Body of pancreas (tissue), 4 donors: Measurements from ENCODE around the gene SLC38A10. TPM values are rescaled to one million over a fixed set of nuclear protein-coding genes. Genes with fewer than 3 reads are reported as not detected.

ENCODE experiments used
- ATAC-seq: fragments of 150-250 bp; one replicate; pipeline ENCODE4 v1.9.1; 2016
- DNase-seq, 4 donors: peaks; one replicate each; pipeline ENCODE4 v3.0.0-alpha.2; 2019
- H3K27ac ChIP-seq, 4 donors: fragments of 200-600 bp; sonication (generic); 1 replicate in 3 of 4; 2 replicates in 1 of 4; pipeline versions ENCODE4 v1.5.1 to v1.6.1; 2016 to 2019; ENCODE audit warnings: mild to moderate bottlenecking in 1 of 4, mixed read lengths in 1 of 4, moderate library complexity in 1 of 4
- H3K27me3 ChIP-seq, 2 donors: fragments of 200-600 bp; sonication (generic); one replicate each; pipeline ENCODE4 v1.6.0; 2016; ENCODE audit warnings: mild to moderate bottlenecking in 1 of 2
- H3K36me3 ChIP-seq, 2 donors: fragments of 200-600 bp; sonication (generic); replicated peaks in 1 of 2; 2 replicates each; pipeline ENCODE4 v1.5.1; 2016; ENCODE audit warnings: low read depth in 2 of 2; ENCODE audit not compliant: insufficient read depth in 1 of 2
- H3K4me1 ChIP-seq: fragments of 200-600 bp; sonication (generic); one replicate; pipeline ENCODE4 v1.6.0; 2016
- H3K4me3 ChIP-seq, 2 donors: fragments of 200-600 bp; sonication (generic); 1 replicate in 1 of 2; 2 replicates in 1 of 2; pipeline ENCODE4 v1.5.1; 2016 to 2019
- H3K9me3 ChIP-seq, 3 donors: fragments of 200-600 bp; sonication (generic); 1 replicate in 2 of 3; 2 replicates in 1 of 3; pipeline ENCODE4 v1.5.1; 2016
- POLR2A ChIP-seq, 3 donors: fragments of 450-650 bp; IDR thresholded peaks; one replicate each; pipeline ENCODE4 v1.6.1; 2016; ENCODE audit warnings: antibody characterized with exemption in 3 of 3, mild to moderate bottlenecking in 2 of 3
- WGBS, 2 donors: methylation state at CpG; one replicate each; pipeline ENCODE4 v1.1.5; 2017; 5-methylcytosine and 5-hydroxymethylcytosine counted together
- intact Hi-C: fragments of 100-400 bp; cut with DNase I; formaldehyde crosslinking; loops from one replicate; pipeline ENCODE4 v1.15.1; 2023
- total RNA-seq, 2 donors: library from RNA; depleted of rRNA; stranded (reverse); fragments of >200 nt; gene quantifications; one replicate each; pipeline ENCODE4 v1.1.0, GENCODE V29; 2016
- TF ChIP-seq, protein P1 (sequence below), 7 experiments: fragments of 450-650 bp in 4 of 7; fragments of 200-600 bp in 3 of 7; sonication (generic) in 3 of 7; IDR thresholded peaks; one replicate each; pipeline ENCODE4 v1.5.1; 2016 to 2019; ENCODE audit warnings: antibody characterized with exemption in 7 of 7

The SLC38A10 gene
- total RNA-seq, 2 donors from 2014 or later = 102 to 203 TPM

DNA sequence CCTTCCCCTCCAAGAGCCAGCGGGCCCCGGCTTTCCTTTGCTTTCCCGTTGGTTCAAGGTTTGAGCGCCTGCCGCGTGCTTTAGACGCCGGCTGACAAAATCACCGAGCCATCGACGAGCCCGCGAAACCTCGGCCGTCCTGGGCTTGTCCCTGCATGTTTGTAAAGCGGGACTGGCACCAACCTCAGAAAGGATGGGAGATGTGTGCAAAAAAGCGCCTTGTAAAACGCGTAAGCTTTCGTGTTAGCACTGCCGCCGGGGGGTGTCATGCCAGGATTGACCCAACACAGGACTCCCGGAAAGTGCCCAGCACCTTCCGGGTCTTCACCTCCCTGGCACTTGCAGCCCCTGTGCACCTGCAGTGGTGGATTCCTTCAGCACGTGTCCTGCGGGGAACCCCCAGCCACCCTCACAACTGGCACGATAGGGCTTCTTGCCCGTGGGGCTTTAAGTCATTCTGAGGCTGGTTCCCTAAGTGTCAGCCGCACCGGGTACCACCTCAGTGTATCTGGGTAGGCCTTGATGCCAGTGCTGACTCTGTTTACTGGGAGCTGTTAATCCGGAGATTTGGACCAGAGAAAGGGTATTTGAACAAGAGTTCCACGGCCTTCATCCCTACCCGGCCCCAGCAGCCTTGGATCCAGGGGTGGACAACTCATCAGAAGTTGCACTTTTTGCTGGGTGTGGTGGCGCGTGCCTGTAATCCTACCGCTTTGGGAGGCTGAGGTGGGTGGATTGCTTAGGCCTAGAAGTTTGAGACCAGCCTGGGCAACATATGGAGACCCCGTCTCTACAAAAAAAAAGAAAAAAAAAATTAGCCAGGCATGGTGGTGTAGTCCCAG, 55.2 kb downstream of the SLC38A10 start:
- Histone ChIP-seq H3K4me3 (peak overlapping the region; percentile 85 to 87), H3K27ac (peak overlapping the region; percentile 46 to 86 (median 76)), H3K9me3 (no peaks in the 10 kb centered on the region), H3K27me3 (no peaks in the 10 kb centered on the region), H3K4me1 (peaks cover 32% of the 10 kb centered on the region), H3K36me3 (no peaks in the 10 kb centered on the region)
- intact Hi-C loops = loop anchor here (10.0 kb wide), 1 partner anchor 95 kb away; no protein-coding TSS in a partner anchor
- DNase-seq = peak in 2 of 4 donors; percentile 25 to 30
- 14 to 27% methylated on average over 14 to 37 of the region's 37 CpGs for WGBS, 2 donors
- no peak for ATAC-seq
- TF ChIP-seq, protein P1, sequence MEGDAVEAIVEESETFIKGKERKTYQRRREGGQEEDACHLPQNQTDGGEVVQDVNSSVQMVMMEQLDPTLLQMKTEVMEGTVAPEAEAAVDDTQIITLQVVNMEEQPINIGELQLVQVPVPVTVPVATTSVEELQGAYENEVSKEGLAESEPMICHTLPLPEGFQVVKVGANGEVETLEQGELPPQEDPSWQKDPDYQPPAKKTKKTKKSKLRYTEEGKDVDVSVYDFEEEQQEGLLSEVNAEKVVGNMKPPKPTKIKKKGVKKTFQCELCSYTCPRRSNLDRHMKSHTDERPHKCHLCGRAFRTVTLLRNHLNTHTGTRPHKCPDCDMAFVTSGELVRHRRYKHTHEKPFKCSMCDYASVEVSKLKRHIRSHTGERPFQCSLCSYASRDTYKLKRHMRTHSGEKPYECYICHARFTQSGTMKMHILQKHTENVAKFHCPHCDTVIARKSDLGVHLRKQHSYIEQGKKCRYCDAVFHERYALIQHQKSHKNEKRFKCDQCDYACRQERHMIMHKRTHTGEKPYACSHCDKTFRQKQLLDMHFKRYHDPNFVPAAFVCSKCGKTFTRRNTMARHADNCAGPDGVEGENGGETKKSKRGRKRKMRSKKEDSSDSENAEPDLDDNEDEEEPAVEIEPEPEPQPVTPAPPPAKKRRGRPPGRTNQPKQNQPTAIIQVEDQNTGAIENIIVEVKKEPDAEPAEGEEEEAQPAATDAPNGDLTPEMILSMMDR (IDR thresholded peaks at IDR 0.05) = no peak
- TF ChIP-seq POLR2A (IDR thresholded peaks at IDR 0.05) = no peak

DNA sequence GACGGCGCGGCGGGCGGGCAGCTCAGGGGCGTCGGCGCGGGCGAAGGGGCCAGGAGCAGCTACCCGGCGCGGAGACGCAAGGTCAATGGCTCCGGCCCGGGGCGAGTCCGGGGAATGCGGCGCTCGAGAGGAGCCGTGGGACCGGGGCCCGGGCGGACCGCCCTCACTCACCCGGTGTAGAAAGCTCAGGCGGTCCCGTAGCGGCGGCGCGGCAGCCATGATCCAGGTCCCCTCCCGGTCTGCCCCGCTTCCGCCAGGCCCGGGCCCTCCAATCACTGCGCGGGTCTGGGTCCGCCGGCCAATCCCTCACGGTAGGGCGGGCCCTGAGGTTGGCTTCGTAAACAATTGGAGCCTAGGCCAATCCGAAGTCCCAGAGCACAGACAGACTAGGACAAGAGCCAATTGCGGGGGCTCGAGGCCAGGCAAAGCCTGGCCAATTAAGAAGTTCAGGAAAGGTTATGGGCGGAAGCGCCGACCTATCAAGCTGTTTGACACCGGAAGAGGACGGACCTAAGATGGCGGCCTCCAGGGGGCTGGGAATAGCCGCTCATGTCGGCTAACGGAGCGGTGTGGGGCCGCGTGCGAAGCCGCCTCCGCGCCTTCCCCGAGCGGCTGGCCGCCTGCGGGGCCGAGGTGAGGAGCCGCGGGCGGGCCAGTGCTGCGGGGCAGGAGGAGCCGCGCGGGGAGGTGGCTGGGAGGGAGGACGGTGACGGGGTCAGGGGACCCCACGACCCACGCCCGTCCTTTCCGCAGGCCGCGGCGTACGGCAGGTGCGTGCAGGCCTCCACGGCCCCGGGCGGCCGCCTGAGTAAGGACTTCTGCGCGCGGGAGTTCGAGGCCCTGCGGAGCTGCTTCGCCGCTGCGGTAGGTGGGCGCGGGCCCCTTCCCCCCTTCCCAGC, 56.0 kb downstream of the SLC38A10 start, which contains the start of the genes NDUFAF8 and TEPSIN:
Gene NDUFAF8, plus strand, starts transcription at position 504 of the 899 bp plus-strand sequence. Its CDS starts 46 bp downstream, at position 550.
Gene TEPSIN, minus strand, starts transcription at position 241 of the 899 bp plus-strand sequence. Its CDS starts 22 bp downstream, at position 219.
- no peaks in the 10 kb centered on the region for H3K9me3 ChIP-seq
- no peaks in the 10 kb centered on the region for H3K36me3 ChIP-seq
- DNase-seq = peak; percentile 97 to 99 (median 99)
- peak in 2 of 3 donors; percentile 68 to 76 for TF ChIP-seq POLR2A (IDR thresholded peaks at IDR 0.05)
- TF ChIP-seq, protein P1 (IDR thresholded peaks at IDR 0.05) = peak in 2 of 7 experiments; percentile 8 to 26
- intact Hi-C loops = loop anchor here (10.0 kb wide), 1 partner anchor 94 kb away; no protein-coding TSS in a partner anchor
- peak within 1 kb of the TSS; percentile 85 to 87 for H3K4me3 ChIP-seq
- H3K27me3 ChIP-seq = no peaks in the 10 kb centered on the region
- peak within 1 kb of the TSS; percentile 46 to 86 (median 76) for H3K27ac ChIP-seq
- 0 to 1% methylated on average over 24 to 75 of the region's 100 CpGs for WGBS, 2 donors
- peak; percentile 98 for ATAC-seq
- peaks cover 32% of the 10 kb centered on the region for H3K4me1 ChIP-seq

DNA sequence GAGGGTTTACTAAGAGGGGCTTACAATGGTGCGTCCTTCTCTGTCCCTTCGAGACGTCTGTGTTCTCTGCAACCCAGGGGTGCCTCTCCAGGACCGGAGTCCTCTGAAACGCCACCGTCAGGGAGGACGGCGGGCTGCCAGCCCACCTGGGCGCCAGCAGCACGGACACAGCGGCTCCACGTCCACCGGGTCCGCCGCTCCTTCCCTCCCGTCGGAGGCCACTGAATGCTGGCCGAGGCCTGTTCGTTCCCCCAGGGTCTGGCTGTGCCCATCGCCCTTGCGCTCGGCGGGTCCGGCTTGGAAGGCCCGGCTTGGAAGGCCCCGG, 56.7 kb downstream of the SLC38A10 start:
- intact Hi-C loops = loop anchor here (10.0 kb wide), 1 partner anchor 94 kb away; no protein-coding TSS in a partner anchor
- Histone ChIP-seq H3K36me3 (no peaks in the 10 kb centered on the region), H3K4me3 (peak overlapping the region; percentile 39 to 87), H3K4me1 (peaks cover 32% of the 10 kb centered on the region), H3K27me3 (no peaks in the 10 kb centered on the region), H3K27ac (peak overlapping the region in 2 of 4 donors; percentile 39 to 58), H3K9me3 (no peaks in the 10 kb centered on the region)
- TF ChIP-seq POLR2A (IDR thresholded peaks at IDR 0.05) = no peak
- TF ChIP-seq, protein P1 (IDR thresholded peaks at IDR 0.05) = no peak
- WGBS, 2 donors = 0 to 1% methylated on average over 5 to 26 of the region's 26 CpGs
- DNase-seq = no peak
- ATAC-seq = no peak

DNA sequence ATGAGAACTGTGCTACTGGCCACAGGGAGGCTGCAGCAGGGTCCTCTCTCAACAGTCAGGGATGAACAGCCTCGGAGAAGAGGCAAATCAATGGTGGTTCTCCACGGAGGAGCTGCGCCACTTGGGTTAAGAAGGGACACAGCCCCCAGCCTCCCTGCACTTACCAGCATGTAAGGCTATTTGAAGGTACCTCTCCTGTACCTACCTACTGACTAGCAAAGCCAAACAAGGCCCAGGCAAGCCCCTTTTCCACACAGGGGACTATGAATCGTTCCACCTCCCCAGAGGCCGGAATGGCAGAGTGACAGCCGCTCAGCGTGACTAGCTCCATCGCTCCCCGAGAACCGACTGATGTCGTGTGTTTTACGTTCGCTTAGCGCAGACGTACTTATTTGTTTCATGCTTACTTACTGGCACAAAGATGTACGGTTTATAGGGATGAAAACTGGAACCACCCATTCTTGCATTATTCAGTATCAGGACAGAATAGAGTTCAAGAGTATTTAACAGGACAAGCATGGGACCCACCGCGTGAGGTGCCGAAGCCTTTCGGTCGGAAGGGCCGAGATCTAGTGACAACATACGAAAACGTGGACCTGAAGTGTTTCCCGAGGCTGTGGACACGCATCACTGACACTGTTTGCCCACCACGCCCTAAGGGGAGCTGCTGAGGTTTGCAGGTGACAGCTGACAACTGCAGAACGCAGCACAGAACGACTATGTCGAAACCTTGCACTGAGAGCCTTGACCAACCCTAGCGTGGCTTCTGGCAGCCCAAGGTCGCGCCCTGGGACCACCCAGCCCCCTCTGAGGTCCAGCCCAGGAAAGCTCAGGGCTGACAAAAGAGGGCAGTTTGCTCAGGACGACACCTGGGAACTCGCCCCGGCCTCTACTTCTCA, 57.3 kb downstream of the SLC38A10 start:
- intact Hi-C loops = loop anchor here (10.0 kb wide), 1 partner anchor 93 kb away; no protein-coding TSS in a partner anchor
- H3K27ac ChIP-seq = no peak overlapping the region
- DNase-seq = no peak
- TF ChIP-seq, protein P1 (IDR thresholded peaks at IDR 0.05) = no peak
- no peak for TF ChIP-seq POLR2A (IDR thresholded peaks at IDR 0.05)
- peaks cover 0 to 2% of the 10 kb centered on the region in 2 donors for H3K36me3 ChIP-seq
- no peaks in the 10 kb centered on the region for H3K9me3 ChIP-seq
- peaks cover 32% of the 10 kb centered on the region for H3K4me1 ChIP-seq
- WGBS, 2 donors = 44 to 60% methylated on average over 26 to 36 of the region's 36 CpGs
- H3K4me3 ChIP-seq = peak overlapping the region; percentile 39 to 87
- no peaks in the 10 kb centered on the region for H3K27me3 ChIP-seq
- no peak for ATAC-seq
